Activated CD4-positive, alpha-beta T cell treated with anti-CD3 and anti-CD28 coated beads, Interleukin-2, amount 50 U/mL, for 48 hours (primary cell): ENCODE measurements around the gene SH3BP2.
A peak's percentile ranks its signal among the peaks of the same experiment; 100 is the strongest.

Experiments used
- DNase-seq, 2 experiments: peaks; one replicate each; pipeline ENCODE4 v3.0.0-alpha.2; 2020

The SH3BP2 gene, protein sequence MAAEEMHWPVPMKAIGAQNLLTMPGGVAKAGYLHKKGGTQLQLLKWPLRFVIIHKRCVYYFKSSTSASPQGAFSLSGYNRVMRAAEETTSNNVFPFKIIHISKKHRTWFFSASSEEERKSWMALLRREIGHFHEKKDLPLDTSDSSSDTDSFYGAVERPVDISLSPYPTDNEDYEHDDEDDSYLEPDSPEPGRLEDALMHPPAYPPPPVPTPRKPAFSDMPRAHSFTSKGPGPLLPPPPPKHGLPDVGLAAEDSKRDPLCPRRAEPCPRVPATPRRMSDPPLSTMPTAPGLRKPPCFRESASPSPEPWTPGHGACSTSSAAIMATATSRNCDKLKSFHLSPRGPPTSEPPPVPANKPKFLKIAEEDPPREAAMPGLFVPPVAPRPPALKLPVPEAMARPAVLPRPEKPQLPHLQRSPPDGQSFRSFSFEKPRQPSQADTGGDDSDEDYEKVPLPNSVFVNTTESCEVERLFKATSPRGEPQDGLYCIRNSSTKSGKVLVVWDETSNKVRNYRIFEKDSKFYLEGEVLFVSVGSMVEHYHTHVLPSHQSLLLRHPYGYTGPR

DNA sequence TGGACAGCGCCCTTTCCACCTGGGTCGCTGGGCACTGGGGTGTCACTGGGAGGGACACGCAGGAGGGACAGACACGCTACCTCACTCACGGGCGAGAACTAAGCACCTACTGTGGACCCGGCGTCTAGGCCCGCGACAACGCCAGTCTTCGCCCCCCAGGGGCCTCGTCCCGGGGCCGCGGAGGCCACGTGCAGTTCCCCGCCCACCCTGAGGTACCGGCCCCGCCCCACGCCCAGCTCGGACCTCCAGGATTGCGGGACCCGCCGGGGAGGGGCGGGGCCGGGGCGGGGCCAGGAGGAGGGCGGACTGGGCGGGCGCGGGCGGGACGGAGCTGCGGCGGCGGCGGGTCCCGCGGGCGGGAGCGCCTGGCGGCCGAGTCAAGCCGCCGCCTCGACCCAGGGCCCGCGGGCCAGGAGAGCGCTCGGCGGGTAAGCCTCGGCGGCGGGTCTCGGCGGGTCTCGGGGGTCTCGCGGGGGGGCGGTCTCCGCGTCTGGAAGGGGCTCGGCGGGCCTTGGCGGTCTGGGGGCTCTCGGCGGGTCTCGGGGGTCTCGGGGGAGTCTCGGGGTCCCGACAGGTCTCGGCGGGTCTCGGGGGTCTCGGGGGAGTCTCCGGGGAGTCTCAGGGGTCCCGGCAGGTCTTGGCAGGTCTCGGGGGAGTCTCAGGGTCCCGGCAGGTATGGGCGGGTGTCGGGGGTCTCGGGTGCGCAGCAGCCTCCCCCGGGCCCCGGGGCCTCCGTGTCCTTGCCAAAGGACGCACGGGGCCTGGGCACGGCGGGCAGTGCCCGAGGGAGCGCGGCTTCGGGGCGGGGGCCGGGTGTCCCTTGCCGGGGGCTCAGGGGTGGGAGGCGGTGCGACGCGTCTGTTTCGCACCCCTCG, at the start of gene SH3BP2:
Gene SH3BP2 (plus strand): TSS at position 375 of the 875 bp plus-strand sequence. CDS start 27,533 bp downstream, outside the sequence.
- DNase-seq = peak; percentile 78 to 81

- no peak for DNase-seq
Measured at GRCh38 chr4:2743518-2744445, 49.1 kb upstream of the SH3BP2 start.

DNA sequence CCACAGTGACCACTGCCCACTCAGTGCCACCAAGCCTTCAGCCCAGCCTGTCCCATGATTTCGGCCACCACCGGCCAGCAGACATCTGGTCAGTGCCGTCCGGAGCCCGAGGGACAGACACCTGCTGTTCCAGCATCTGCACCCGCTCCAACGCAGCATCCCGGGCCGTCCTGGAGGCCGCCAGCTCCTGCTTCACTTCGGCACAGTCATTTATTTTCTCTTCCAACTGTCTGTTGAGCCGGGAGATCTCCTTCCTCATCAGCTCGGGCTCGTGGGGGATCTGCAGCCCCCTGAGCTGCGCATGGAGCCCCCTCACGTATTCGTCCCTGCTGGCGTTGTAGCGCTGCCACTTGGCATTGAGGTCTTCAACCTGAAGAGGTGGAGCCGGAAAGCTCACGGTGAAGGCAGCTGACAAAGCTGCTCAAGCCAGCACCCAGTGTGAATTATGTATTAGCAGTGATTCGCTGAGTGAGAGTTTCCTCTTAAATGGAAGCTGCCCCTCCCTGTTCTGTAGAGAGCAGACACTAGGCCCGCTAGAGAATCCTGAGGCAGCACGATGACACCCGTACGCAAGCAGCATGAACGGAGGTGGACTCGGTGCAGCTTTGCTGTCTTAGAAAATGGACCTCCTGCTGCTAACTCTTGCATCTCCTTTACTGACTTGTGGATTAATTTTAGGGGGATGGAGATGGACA, 48.2 kb upstream of the SH3BP2 start:
- DNase-seq = no peak

DNA sequence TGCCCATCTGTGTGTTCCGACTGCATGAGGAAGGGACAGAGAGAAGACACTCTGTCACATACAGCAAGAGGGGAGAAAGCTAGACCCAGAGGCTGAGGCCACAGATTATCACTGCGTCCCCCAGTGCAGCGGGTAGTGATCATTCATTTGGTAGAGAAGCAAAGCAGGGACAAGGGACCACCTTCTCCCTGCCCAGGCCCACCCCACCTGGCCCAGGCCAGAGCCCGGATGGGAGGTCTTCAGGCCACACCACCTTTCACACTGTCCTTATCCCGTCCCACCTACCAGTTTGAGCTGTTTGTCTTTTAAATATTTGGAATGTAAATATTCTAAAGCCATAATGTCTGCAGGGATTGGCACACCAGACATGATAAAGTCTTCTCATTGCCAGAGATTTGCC, 47.4 kb upstream of the SH3BP2 start:
- DNase-seq = no peak

GRCh38 chr4:2745981-2746806, 46.7 kb upstream of the SH3BP2 start:
- peak; percentile 96 to 98 for DNase-seq

- peak; percentile 18 to 30 for DNase-seq
Measured at GRCh38 chr4:2746891-2747695, 45.8 kb upstream of the SH3BP2 start.

GRCh38 chr4:2750719-2751605, 41.9 kb upstream of the SH3BP2 start:
- no peak for DNase-seq

GRCh38 chr4:2753436-2753835, 39.4 kb upstream of the SH3BP2 start:
- no peak for DNase-seq

- DNase-seq = no peak
Measured at GRCh38 chr4:2754848-2755819, 37.8 kb upstream of the SH3BP2 start.

DNA sequence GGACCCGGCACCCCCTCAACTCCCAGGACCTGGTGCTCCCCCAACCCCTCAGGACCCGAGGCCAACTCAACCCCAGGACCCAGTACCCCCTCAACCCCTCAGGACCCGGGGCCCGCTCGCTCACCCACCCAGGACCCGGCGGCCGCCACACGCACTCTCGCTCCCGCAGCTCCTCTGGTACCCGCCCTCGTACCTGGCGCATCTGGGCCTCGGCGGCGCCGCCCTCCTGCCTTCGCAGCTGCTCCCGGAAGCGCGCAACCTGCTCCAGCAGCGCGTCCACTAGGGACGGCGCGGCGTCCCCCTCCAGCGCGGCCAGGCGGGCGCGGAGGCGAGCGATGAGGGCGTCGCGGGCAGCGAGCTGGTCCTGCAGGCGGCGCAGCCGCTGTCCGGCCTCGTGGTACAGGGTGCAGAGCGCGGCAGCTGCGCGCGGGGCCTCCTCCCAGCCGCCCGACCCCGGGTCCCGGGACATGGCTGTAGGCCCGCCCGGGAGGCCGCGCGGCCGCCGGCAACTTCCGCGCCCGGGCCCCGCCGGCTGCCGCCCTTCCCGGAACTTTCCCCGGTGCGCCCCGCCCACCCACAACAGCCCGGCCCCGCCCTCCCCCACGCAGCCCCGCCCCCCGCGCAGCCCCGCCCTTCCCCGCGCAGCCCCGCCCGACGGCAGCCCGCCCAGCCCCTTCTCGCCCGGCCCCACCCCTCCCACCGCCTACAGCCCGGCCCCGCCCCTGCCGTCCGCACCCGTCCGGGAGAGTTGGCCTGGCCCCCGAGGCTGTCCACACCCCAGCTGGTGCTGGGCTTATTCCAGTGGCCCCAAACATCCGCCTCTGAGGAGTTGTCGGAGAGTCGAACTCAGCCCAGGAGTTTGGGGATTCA, 36.8 kb upstream of the SH3BP2 start, which contains the start of gene TNIP2:
Gene TNIP2 (minus strand): TSS at position 516 of the 870 bp plus-strand sequence. CDS start 47 bp downstream, at position 469.
- DNase-seq = peak; percentile 75 to 76

DNA sequence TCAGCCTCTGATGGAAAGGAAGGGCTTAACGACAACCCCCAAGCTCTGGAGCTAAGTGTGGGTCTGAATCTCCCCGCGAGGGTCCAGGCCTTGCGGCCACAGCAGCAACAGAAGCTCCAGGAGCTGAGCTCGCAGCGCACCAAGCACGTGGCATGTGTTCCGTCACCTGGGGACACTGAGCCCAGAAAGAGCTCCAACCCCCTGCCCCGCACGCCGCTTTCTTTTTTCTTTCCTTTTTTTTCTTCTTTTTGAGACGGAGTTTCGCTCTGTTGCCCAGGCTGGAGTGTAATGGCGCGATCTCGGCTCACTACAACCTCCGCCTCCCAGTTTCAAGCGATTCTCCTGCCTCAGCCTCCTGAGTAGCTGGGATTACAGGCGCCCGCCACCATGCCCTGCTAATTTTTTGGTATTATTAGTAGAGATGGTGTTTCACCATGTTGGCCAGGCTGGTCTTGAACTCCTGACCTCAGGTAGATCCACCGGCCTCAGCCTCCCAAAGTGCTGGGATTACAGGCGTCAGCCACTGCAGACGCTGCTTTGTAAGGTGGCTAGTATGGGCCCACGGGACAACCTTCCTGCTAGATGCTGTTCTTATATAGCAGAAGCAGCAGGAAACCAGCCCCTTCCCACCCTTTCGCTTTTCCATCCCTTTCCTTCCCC, 36.1 kb upstream of the SH3BP2 start:
- no peak for DNase-seq

GRCh38 chr4:2757426-2757825, 35.5 kb upstream of the SH3BP2 start:
- DNase-seq = no peak

DNA sequence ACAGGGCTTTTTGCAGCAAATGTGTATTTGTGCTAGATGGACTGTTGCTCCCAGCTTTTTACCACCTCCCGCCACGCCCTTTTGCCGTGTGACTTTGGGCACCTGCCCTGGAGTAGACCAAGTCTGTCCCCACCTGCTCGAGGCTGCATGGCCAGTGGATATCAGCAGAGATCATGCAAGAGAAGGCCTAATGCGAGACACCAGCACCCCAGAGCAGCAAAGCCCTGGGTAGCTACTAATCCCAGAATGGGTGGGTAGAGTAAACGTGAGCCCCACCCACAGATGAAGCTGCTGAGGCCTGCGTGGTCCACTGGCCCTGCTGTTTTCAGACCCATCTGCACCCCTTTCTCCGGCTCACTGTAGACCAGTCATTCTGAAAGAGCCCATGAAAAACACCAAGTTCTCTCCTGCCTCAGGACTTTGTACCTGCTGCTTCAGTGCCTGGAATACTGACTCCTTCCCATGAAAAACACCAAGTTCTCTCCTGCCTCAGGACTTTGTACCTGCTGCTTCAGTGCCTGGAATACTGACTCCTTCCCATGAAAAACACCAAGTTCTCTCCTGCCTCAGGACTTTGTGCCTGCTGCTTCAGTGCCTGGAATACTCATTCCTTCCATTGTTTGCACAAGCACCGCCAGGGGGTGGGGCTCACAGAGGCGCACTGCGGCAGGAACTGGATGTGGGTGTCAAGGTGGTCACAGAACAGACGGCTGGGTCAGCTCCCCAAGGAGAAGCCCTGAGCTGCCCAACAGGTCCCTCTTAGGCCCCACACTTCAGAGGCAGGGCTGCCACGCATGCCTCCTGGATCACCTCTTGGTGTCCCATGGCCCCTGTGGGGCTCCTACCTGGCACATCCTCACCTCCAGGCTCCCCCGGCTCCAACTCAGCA, 31.6 kb upstream of the SH3BP2 start:
- DNase-seq = peak; percentile 35 to 41

DNA sequence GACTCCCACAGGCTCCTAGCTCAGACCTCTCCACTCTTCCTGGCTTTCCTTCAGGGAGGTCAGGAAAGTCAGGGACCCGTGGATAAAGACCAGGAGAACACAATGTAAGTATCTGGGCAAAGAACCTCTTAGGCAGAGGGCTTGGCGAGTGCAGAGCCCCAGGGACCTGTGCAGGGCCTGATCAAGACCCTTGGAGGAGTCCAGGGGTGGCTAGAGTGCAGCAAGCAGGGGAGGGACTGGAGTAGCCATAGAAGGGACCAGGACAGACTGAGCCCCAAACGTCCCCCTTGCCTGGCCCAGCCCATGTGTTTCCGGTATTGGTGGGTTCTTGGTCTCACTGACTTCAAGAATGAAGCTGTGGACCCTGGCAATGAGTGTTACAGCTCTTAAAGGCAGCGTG, 30.8 kb upstream of the SH3BP2 start:
- no peak for DNase-seq
